Measurements from ENCODE around the gene CLASP1.

DNA sequence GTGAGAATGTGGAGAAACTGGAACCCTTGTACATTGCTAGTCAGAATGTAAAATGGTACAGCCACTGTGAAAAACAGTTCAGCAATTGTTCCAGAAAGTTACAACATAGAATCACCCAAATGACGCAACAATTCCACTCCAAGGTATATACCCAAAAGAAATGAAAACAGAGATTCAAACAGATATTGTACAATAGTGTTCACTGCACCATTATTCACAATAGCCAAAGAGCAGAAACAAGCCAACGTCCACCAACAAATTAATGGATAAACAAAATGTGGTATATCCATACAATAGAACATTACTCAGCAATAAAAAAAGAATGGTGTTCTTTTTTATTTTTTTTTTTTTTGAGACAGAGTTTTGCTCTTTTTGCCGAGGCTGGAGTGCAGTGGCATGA, 10.9 kb downstream of the CLASP1 start:
- TF ChIP-seq POLR2AphosphoS5 (IDR thresholded peaks at IDR 0.05; ENCODE audit: insufficient read depth in 1 of 2, low read depth in 1 of 2), result no peak
- TF ChIP-seq, protein P1, sequence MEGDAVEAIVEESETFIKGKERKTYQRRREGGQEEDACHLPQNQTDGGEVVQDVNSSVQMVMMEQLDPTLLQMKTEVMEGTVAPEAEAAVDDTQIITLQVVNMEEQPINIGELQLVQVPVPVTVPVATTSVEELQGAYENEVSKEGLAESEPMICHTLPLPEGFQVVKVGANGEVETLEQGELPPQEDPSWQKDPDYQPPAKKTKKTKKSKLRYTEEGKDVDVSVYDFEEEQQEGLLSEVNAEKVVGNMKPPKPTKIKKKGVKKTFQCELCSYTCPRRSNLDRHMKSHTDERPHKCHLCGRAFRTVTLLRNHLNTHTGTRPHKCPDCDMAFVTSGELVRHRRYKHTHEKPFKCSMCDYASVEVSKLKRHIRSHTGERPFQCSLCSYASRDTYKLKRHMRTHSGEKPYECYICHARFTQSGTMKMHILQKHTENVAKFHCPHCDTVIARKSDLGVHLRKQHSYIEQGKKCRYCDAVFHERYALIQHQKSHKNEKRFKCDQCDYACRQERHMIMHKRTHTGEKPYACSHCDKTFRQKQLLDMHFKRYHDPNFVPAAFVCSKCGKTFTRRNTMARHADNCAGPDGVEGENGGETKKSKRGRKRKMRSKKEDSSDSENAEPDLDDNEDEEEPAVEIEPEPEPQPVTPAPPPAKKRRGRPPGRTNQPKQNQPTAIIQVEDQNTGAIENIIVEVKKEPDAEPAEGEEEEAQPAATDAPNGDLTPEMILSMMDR (IDR thresholded peaks at IDR 0.05), result no peak
- TF ChIP-seq POLR2A (IDR thresholded peaks at IDR 0.05), result no peak

Measured in vagina (tissue), 2 donors.